ENCODE data around the gene ADAD2. TPM values are rescaled to one million over a fixed set of nuclear protein-coding genes. Genes with fewer than 3 reads are reported as not detected.

ADAD2 gene
- total RNA-seq, 3 donors from 2014 or later, result 0.14 to 0.41 (median 0.26) TPM

- Histone ChIP-seq H3K9me3 (no peaks in the 10 kb centered on the region), H3K4me1 (ENCODE audit: low read depth) (no peaks in the 10 kb centered on the region), H3K36me3 (ENCODE audit: low read depth) (no peaks in the 10 kb centered on the region), H3K4me3 (no peak overlapping the region)
- DNase-seq (no peak), ATAC-seq (no peak)
- intact Hi-C loops (cut with DNase I, micrococcal nuclease), result no loop called here
- no peak for TF ChIP-seq CTCF (IDR thresholded peaks at IDR 0.05)
Measured at GRCh38 chr16:84236671-84237070, 45.7 kb downstream of the ADAD2 start.

GRCh38 chr16:84237994-84238750 is 47.2 kb downstream of the ADAD2 start:
- H3K4me1 ChIP-seq (ENCODE audit: low read depth), result no peaks in the 10 kb centered on the region
- intact Hi-C loops (cut with DNase I, micrococcal nuclease), result no loop called here
- TF ChIP-seq CTCF (IDR thresholded peaks at IDR 0.05), result no peak
- DNase-seq (no peak), ATAC-seq (no peak)
- no peak overlapping the region for H3K4me3 ChIP-seq
- no peaks in the 10 kb centered on the region for H3K36me3 ChIP-seq (ENCODE audit: low read depth)
- H3K9me3 ChIP-seq, result no peaks in the 10 kb centered on the region

- DNase-seq, result no peak
- intact Hi-C loops (cut with DNase I, micrococcal nuclease), result no loop called here
- TF ChIP-seq CTCF (IDR thresholded peaks at IDR 0.05), result no peak
- Histone ChIP-seq H3K36me3 (ENCODE audit: low read depth) (no peaks in the 10 kb centered on the region), H3K4me1 (ENCODE audit: low read depth) (no peaks in the 10 kb centered on the region), H3K4me3 (no peak overlapping the region), H3K9me3 (no peaks in the 10 kb centered on the region)
- ATAC-seq, result no peak
Measured at GRCh38 chr16:84239141-84239769, 48.3 kb downstream of the ADAD2 start.

GRCh38 chr16:84239909-84240308 is 49.0 kb downstream of the ADAD2 start, which contains the start of gene KCNG4:
KCNG4 (minus strand) TSS chr16:84240012; CDS start chr16:84237485, 2,527 bp downstream.
- no peak for TF ChIP-seq CTCF (IDR thresholded peaks at IDR 0.05)
- no peak within 1 kb of the TSS for H3K4me3 ChIP-seq
- ATAC-seq (no peak), DNase-seq (no peak)
- H3K4me1 ChIP-seq (ENCODE audit: low read depth), result no peaks in the 10 kb centered on the region
- H3K9me3 ChIP-seq, result no peaks in the 10 kb centered on the region
- no peaks in the 10 kb centered on the region for H3K36me3 ChIP-seq (ENCODE audit: low read depth)
- intact Hi-C loops (cut with DNase I, micrococcal nuclease), result no loop called here

- Histone ChIP-seq H3K9me3 (no peaks in the 10 kb centered on the region), H3K36me3 (ENCODE audit: low read depth) (no peaks in the 10 kb centered on the region), H3K4me1 (ENCODE audit: low read depth) (no peaks in the 10 kb centered on the region), H3K4me3 (no peak overlapping the region)
- intact Hi-C loops (cut with DNase I, micrococcal nuclease), result no loop called here
- no peak for ATAC-seq
- no peak for TF ChIP-seq CTCF (IDR thresholded peaks at IDR 0.05)
- DNase-seq, result no peak
Measured at GRCh38 chr16:84240455-84240854, 49.5 kb downstream of the ADAD2 start.

Data from mucosa of descending colon (tissue), 3 donors.